Measurements from ENCODE around the gene TMEM33.

Gene TMEM33

DNA sequence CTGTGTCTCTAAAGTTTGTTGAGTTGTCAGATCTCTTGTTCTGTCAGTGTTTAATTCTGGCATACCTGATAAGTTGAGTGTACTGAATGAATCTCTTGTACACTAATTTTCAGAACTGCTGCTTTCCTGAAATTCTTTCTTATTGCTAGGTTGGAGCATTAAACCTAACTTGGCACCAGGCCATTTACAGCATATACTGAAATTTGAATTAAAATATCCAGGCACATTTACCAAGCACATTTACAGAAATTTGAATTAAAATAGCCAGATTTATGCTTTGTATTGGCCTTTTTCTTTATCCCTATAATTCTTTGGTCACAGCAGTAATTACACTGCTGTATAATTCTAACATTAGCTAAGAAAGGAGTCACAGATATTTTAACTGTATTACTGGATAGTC lies 8.9 kb downstream of the TMEM33 start:
- TF ChIP-seq FOXM1 (IDR thresholded peaks at IDR 0.05; ENCODE audit: borderline replicate concordance, low read depth), result no peak
- no peak for TF ChIP-seq CEBPB (IDR thresholded peaks at IDR 0.05)
- no peak for TF ChIP-seq REST (IDR thresholded peaks at IDR 0.05; ENCODE audit: low read depth)
- no peak for TF ChIP-seq YY1 (IDR thresholded peaks at IDR 0.05; ENCODE audit: low read depth)
- TF ChIP-seq NFIC (IDR thresholded peaks at IDR 0.05), result no peak
- no peak for TF ChIP-seq RAD21 (IDR thresholded peaks at IDR 0.05; ENCODE audit: low read depth)
- TF ChIP-seq TAF1 (IDR thresholded peaks at IDR 0.05; ENCODE audit: low read depth), result no peak
- TF ChIP-seq TEAD4 (IDR thresholded peaks at IDR 0.05), result no peak
- TF ChIP-seq EGR1 (IDR thresholded peaks at IDR 0.05), result no peak
- no peak for TF ChIP-seq EP300 (IDR thresholded peaks at IDR 0.05; ENCODE audit: borderline replicate concordance)
- no peak for TF ChIP-seq TCF12 (IDR thresholded peaks at IDR 0.05; ENCODE audit: low read depth)
- TF ChIP-seq USF1 (IDR thresholded peaks at IDR 0.05), result no peak
- no peak for TF ChIP-seq ZBTB7A (IDR thresholded peaks at IDR 0.05; ENCODE audit: low read depth)
- TF ChIP-seq MAX (IDR thresholded peaks at IDR 0.05), result no peak

DNA sequence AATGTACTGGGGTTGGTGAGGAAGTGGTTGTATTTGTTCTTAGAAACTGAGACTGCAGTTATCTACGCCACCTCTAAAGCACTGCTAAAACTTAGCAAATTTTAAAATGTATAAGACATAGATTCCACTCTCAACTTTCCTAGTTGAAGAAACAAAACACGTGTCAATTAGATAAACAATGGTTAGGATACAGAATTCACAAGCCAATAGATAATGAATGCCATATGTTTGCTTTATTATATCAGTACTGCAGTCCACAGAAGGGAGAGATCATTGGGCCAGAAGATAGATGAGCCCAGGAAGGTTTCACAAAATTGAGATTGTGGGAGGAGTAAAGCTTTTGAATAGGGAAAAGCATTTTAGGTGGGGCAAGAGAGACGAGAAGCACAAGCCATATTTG lies 14.3 kb downstream of the TMEM33 start:
- TF ChIP-seq EP300 (IDR thresholded peaks at IDR 0.05; ENCODE audit: borderline replicate concordance) (no peak), NFIC (IDR thresholded peaks at IDR 0.05) (no peak), USF1 (IDR thresholded peaks at IDR 0.05) (no peak), CREB1 (IDR thresholded peaks at IDR 0.05; ENCODE audit: low read depth) (no peak), ZBTB7A (IDR thresholded peaks at IDR 0.05; ENCODE audit: low read depth) (no peak), MAX (IDR thresholded peaks at IDR 0.05) (no peak), TAF1 (IDR thresholded peaks at IDR 0.05; ENCODE audit: low read depth) (no peak), TEAD4 (IDR thresholded peaks at IDR 0.05) (no peak), RAD21 (IDR thresholded peaks at IDR 0.05; ENCODE audit: low read depth) (no peak), FOXM1 (IDR thresholded peaks at IDR 0.05; ENCODE audit: borderline replicate concordance, low read depth) (no peak), REST (IDR thresholded peaks at IDR 0.05; ENCODE audit: low read depth) (no peak), EGR1 (IDR thresholded peaks at IDR 0.05) (no peak), YY1 (IDR thresholded peaks at IDR 0.05; ENCODE audit: low read depth) (no peak), TCF12 (IDR thresholded peaks at IDR 0.05; ENCODE audit: low read depth) (no peak), CEBPB (IDR thresholded peaks at IDR 0.05) (no peak)

DNA sequence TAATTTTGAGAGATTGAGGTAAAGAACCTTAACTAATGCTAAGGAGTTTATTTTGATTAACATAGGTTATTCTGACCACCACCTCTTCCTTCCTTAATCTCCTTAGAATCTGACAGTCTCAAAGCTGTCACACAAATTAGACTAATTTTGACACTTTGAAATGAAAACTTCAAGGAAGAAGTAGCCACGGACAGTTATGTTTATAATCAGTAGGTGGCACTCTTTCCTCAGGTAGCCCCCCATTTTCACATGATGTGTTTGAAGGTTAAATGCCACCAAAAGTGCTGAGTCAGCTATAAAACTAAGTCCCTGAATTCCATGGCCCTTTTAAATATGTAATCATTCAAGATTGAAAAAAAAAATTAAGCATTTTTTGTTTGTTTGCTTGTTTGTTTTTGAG lies 22.4 kb downstream of the TMEM33 start:
- TF ChIP-seq RAD21 (IDR thresholded peaks at IDR 0.05; ENCODE audit: low read depth), result peak; percentile 48
- no peak for TF ChIP-seq EGR1 (IDR thresholded peaks at IDR 0.05)

GRCh38 chr4:41963105-41963504 lies 27.9 kb downstream of the TMEM33 start:
- TF ChIP-seq RAD21 (IDR thresholded peaks at IDR 0.05; ENCODE audit: low read depth) (no peak), CEBPB (IDR thresholded peaks at IDR 0.05) (no peak), YY1 (IDR thresholded peaks at IDR 0.05; ENCODE audit: low read depth) (no peak), ZBTB7A (IDR thresholded peaks at IDR 0.05; ENCODE audit: low read depth) (no peak), MAX (IDR thresholded peaks at IDR 0.05) (no peak), NFIC (IDR thresholded peaks at IDR 0.05) (no peak), FOXM1 (IDR thresholded peaks at IDR 0.05; ENCODE audit: borderline replicate concordance, low read depth) (no peak), USF1 (IDR thresholded peaks at IDR 0.05) (no peak), REST (IDR thresholded peaks at IDR 0.05; ENCODE audit: low read depth) (no peak), TEAD4 (IDR thresholded peaks at IDR 0.05) (no peak), TAF1 (IDR thresholded peaks at IDR 0.05; ENCODE audit: low read depth) (no peak), TCF12 (IDR thresholded peaks at IDR 0.05; ENCODE audit: low read depth) (no peak)

Data from Ishikawa (cell line).